WTC11 (cell line): ENCODE data around the gene GABPB2. TPM values are rescaled to one million over a fixed set of nuclear protein-coding genes. Genes with fewer than 3 reads are reported as not detected.

ENCODE experiments used
- E2F5 ChIP-seq: sonication (generic); formaldehyde crosslinking; IDR thresholded peaks from 2 replicates; pipeline ENCODE4 v1.8.1; 2022; ENCODE audit warnings: mild to moderate bottlenecking, moderate library complexity, missing genetic modification reagents
- ERG ChIP-seq: fragments of 250-450 bp; sonication (Bioruptor Pico); IDR thresholded peaks from 2 replicates; pipeline ENCODE4 v1.8.0; 2021; ENCODE audit warnings: mild to moderate bottlenecking
- ESRRA ChIP-seq: sonication (generic); formaldehyde crosslinking; IDR thresholded peaks from 2 replicates; pipeline ENCODE4 v1.8.1; 2022; ENCODE audit warnings: mild to moderate bottlenecking, missing genetic modification reagents, borderline replicate concordance
- FOXK1 ChIP-seq: sonication (generic); formaldehyde crosslinking; IDR thresholded peaks from 2 replicates; pipeline ENCODE4 v1.8.0; 2022; ENCODE audit warnings: mild to moderate bottlenecking, moderate library complexity, missing genetic modification reagents
- GABPB1 ChIP-seq: sonication (generic); formaldehyde crosslinking; IDR thresholded peaks from 2 replicates; pipeline ENCODE4 v1.8.1; 2023; ENCODE audit warnings: mild to moderate bottlenecking, missing genetic modification reagents
- GRHL2 ChIP-seq: fragments of 250-450 bp; sonication (Bioruptor Pico); IDR thresholded peaks from 2 replicates; pipeline ENCODE4 v1.8.0; 2022; ENCODE audit warnings: mild to moderate bottlenecking, moderate library complexity; ENCODE audit not compliant: insufficient replicate concordance, severe bottlenecking
- GTF2I ChIP-seq: fragments of 250-450 bp; sonication (Bioruptor Pico); conservative IDR thresholded peaks from 2 replicates; pipeline ENCODE4 v1.4.0; 2021; ENCODE audit warnings: mild to moderate bottlenecking
- JUN ChIP-seq: sonication (generic); formaldehyde crosslinking; IDR thresholded peaks from 2 replicates; pipeline ENCODE4 v1.8.0; 2023; ENCODE audit warnings: mild to moderate bottlenecking, missing genetic modification reagents
- KAT7 ChIP-seq: sonication (generic); formaldehyde crosslinking; IDR thresholded peaks from 2 replicates; pipeline ENCODE4 v1.8.1; 2023; ENCODE audit warnings: missing genetic modification reagents, mild to moderate bottlenecking, borderline replicate concordance
- NFATC4 ChIP-seq: fragments of 250-450 bp; sonication (Bioruptor Pico); IDR thresholded peaks from 2 replicates; pipeline ENCODE4 v1.9.0; 2021; ENCODE audit warnings: mild to moderate bottlenecking
- OVOL2 ChIP-seq: fragments of 250-450 bp; sonication (Bioruptor Pico); IDR thresholded peaks from 2 replicates; pipeline ENCODE4 v1.9.0; 2021; ENCODE audit warnings: mild to moderate bottlenecking, borderline replicate concordance
- PREB ChIP-seq: sonication (generic); formaldehyde crosslinking; IDR thresholded peaks from 2 replicates; pipeline ENCODE4 v1.8.1; 2022; ENCODE audit warnings: mild to moderate bottlenecking, missing genetic modification reagents, moderate library complexity, borderline replicate concordance
- PRRX2 ChIP-seq: fragments of 250-450 bp; sonication (Bioruptor Pico); IDR thresholded peaks from 2 replicates; pipeline ENCODE4 v1.8.0; 2021; ENCODE audit warnings: mild to moderate bottlenecking
- SMAD4 ChIP-seq: sonication (generic); formaldehyde crosslinking; IDR thresholded peaks from 2 replicates; pipeline ENCODE4 v1.8.0; 2022; ENCODE audit warnings: mild to moderate bottlenecking, missing genetic modification reagents
- SOX15 ChIP-seq: fragments of 250-450 bp; sonication (Bioruptor Pico); IDR thresholded peaks from 2 replicates; pipeline ENCODE4 v1.9.0; 2021; ENCODE audit warnings: mild to moderate bottlenecking
- ZNF232 ChIP-seq: sonication (generic); formaldehyde crosslinking; IDR thresholded peaks from 2 replicates; pipeline ENCODE4 v1.8.0; 2022; ENCODE audit warnings: mild to moderate bottlenecking, missing genetic modification reagents
- ZNF281 ChIP-seq: sonication (generic); formaldehyde crosslinking; IDR thresholded peaks from 2 replicates; pipeline ENCODE4 v1.8.0; 2023; ENCODE audit warnings: mild to moderate bottlenecking, missing genetic modification reagents
- ZNF396 ChIP-seq: fragments of 250-450 bp; sonication (Bioruptor Pico); IDR thresholded peaks from 2 replicates; pipeline ENCODE4 v1.8.0; 2021; ENCODE audit warnings: mild to moderate bottlenecking, moderate library complexity, borderline replicate concordance
- ZNF671 ChIP-seq: fragments of 250-450 bp; sonication (Bioruptor Pico); IDR thresholded peaks from 2 replicates; pipeline ENCODE4 v1.8.0; 2021; ENCODE audit warnings: mild to moderate bottlenecking
- total RNA-seq: library from RNA; stranded (reverse); gene quantifications from 3 replicates; pipeline ENCODE4 v1.2.3, GENCODE V29; 2021
- TF ChIP-seq, protein P1 (sequence below): sonication (generic); formaldehyde crosslinking; IDR thresholded peaks from 2 replicates; pipeline ENCODE4 v1.8.1; 2022; ENCODE audit warnings: low read depth, mild to moderate bottlenecking, moderate library complexity, missing genetic modification reagents, borderline replicate concordance
- TF ChIP-seq, protein P2 (sequence below): sonication (generic); formaldehyde crosslinking; IDR thresholded peaks from 2 replicates; pipeline ENCODE4 v1.8.1; 2023; ENCODE audit warnings: mild to moderate bottlenecking, moderate library complexity, missing genetic modification reagents
- TF ChIP-seq, protein P3 (sequence below): fragments of 250-450 bp; sonication (Bioruptor Pico); IDR thresholded peaks from 2 replicates; pipeline ENCODE4 v1.9.0; 2021; ENCODE audit warnings: mild to moderate bottlenecking
- TF ChIP-seq, protein P4 (sequence below): fragments of 250-450 bp; sonication (Bioruptor Pico); IDR thresholded peaks from 2 replicates; pipeline ENCODE4 v1.9.0; 2021; ENCODE audit warnings: moderate library complexity, mild to moderate bottlenecking, inconsistent platforms, borderline replicate concordance
- TF ChIP-seq, protein P5 (sequence below): sonication (generic); formaldehyde crosslinking; IDR thresholded peaks from 2 replicates; pipeline ENCODE4 v1.8.0; 2022; ENCODE audit warnings: mild to moderate bottlenecking, missing genetic modification reagents
- TF ChIP-seq, protein P6 (sequence below): sonication (generic); formaldehyde crosslinking; IDR thresholded peaks from 2 replicates; pipeline ENCODE4 v1.8.1; 2023; ENCODE audit warnings: mild to moderate bottlenecking, missing genetic modification reagents, moderate library complexity
- TF ChIP-seq, protein P7 (sequence below): sonication (generic); formaldehyde crosslinking; IDR thresholded peaks from 2 replicates; pipeline ENCODE4 v1.8.1; 2022; ENCODE audit warnings: missing genetic modification reagents, borderline replicate concordance

GABPB2 gene
- total RNA-seq, 1 experiment from 2014 or later, result 1.7 TPM

DNA sequence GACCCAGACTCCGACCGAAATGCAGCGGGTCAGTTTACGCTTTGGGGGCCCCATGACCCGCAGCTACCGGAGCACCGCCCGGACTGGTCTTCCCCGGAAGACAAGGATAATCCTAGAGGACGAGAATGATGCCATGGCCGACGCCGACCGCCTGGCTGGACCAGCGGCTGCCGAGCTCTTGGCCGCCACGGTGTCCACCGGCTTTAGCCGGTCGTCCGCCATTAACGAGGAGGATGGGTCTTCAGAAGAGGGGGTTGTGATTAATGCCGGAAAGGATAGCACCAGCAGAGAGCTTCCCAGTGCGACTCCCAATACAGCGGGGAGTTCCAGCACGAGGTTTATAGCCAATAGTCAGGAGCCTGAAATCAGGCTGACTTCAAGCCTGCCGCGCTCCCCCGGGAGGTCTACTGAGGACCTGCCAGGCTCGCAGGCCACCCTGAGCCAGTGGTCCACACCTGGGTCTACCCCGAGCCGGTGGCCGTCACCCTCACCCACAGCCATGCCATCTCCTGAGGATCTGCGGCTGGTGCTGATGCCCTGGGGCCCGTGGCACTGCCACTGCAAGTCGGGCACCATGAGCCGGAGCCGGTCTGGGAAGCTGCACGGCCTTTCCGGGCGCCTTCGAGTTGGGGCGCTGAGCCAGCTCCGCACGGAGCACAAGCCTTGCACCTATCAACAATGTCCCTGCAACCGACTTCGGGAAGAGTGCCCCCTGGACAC lies 22.5 kb upstream of the GABPB2 start (continued):
- no peak for TF ChIP-seq ZNF281 (CRISPR knock-in tag)
- peak; percentile 50; the same call in 1 of the 2 replicates for TF ChIP-seq KAT7
- TF ChIP-seq, protein P1, sequence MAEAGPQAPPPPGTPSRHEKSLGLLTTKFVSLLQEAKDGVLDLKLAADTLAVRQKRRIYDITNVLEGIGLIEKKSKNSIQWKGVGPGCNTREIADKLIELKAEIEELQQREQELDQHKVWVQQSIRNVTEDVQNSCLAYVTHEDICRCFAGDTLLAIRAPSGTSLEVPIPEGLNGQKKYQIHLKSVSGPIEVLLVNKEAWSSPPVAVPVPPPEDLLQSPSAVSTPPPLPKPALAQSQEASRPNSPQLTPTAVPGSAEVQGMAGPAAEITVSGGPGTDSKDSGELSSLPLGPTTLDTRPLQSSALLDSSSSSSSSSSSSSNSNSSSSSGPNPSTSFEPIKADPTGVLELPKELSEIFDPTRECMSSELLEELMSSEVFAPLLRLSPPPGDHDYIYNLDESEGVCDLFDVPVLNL (CRISPR knock-in tag), result 0 out of 2 replicates have a peak, but pooled peaks have one; percentile 32
- TF ChIP-seq ESRRA (CRISPR knock-in tag), result no peak
- TF ChIP-seq, protein P2, sequence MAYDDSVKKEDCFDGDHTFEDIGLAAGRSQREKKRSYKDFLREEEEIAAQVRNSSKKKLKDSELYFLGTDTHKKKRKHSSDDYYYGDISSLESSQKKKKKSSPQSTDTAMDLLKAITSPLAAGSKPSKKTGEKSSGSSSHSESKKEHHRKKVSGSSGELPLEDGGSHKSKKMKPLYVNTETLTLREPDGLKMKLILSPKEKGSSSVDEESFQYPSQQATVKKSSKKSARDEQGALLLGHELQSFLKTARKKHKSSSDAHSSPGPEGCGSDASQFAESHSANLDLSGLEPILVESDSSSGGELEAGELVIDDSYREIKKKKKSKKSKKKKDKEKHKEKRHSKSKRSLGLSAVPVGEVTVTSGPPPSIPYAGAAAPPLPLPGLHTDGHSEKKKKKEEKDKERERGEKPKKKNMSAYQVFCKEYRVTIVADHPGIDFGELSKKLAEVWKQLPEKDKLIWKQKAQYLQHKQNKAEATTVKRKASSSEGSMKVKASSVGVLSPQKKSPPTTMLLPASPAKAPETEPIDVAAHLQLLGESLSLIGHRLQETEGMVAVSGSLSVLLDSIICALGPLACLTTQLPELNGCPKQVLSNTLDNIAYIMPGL, result peak; percentile 90; the same call in 1 of the 2 replicates
- no peak for TF ChIP-seq ZNF671 (CRISPR knock-in tag)
- TF ChIP-seq GRHL2, result no peak
- peak; percentile 44; the same call in 1 of the 2 replicates for TF ChIP-seq FOXK1 (CRISPR knock-in tag)
- no peak for TF ChIP-seq SMAD4 (CRISPR knock-in tag)
- TF ChIP-seq, protein P3, sequence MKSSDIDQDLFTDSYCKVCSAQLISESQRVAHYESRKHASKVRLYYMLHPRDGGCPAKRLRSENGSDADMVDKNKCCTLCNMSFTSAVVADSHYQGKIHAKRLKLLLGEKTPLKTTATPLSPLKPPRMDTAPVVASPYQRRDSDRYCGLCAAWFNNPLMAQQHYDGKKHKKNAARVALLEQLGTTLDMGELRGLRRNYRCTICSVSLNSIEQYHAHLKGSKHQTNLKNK, result no peak
- no peak for TF ChIP-seq NFATC4
- TF ChIP-seq, protein P4, sequence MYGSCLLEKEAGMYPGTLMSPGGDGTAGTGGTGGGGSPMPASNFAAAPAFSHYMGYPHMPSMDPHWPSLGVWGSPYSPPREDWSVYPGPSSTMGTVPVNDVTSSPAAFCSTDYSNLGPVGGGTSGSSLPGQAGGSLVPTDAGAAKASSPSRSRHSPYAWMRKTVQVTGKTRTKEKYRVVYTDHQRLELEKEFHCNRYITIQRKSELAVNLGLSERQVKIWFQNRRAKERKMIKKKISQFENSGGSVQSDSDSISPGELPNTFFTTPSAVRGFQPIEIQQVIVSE (CRISPR knock-in tag), result no peak
- no peak for TF ChIP-seq GTF2I
- no peak for TF ChIP-seq SOX15 (CRISPR knock-in tag)
- TF ChIP-seq ERG (CRISPR knock-in tag), result no peak
- no peak for TF ChIP-seq OVOL2 (CRISPR knock-in tag)
- no peak for TF ChIP-seq E2F5
- TF ChIP-seq GABPB1 (CRISPR knock-in tag), result no peak
- no peak for TF ChIP-seq JUN
- no peak for TF ChIP-seq PREB (CRISPR knock-in tag)
- TF ChIP-seq, protein P5, sequence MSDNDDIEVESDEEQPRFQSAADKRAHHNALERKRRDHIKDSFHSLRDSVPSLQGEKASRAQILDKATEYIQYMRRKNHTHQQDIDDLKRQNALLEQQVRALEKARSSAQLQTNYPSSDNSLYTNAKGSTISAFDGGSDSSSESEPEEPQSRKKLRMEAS (CRISPR knock-in tag), result peak; percentile 89
- TF ChIP-seq, protein P6, sequence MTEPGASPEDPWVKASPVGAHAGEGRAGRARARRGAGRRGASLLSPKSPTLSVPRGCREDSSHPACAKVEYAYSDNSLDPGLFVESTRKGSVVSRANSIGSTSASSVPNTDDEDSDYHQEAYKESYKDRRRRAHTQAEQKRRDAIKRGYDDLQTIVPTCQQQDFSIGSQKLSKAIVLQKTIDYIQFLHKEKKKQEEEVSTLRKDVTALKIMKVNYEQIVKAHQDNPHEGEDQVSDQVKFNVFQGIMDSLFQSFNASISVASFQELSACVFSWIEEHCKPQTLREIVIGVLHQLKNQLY (CRISPR knock-in tag), result no peak
- TF ChIP-seq ZNF396 (CRISPR knock-in tag), result no peak
- TF ChIP-seq, protein P7, sequence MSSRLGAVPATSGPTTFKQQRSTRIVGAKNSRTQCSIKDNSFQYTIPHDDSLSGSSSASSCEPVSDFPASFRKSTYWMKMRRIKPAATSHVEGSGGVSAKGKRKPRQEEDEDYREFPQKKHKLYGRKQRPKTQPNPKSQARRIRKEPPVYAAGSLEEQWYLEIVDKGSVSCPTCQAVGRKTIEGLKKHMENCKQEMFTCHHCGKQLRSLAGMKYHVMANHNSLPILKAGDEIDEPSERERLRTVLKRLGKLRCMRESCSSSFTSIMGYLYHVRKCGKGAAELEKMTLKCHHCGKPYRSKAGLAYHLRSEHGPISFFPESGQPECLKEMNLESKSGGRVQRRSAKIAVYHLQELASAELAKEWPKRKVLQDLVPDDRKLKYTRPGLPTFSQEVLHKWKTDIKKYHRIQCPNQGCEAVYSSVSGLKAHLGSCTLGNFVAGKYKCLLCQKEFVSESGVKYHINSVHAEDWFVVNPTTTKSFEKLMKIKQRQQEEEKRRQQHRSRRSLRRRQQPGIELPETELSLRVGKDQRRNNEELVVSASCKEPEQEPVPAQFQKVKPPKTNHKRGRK, result no peak
- TF ChIP-seq PRRX2 (CRISPR knock-in tag), result 0 out of 2 replicates have a peak, but pooled peaks have one; percentile 37
- no peak for TF ChIP-seq ZNF232 (CRISPR knock-in tag)
